ENCODE data around the gene SMC6.

The SMC6 gene

DNA sequence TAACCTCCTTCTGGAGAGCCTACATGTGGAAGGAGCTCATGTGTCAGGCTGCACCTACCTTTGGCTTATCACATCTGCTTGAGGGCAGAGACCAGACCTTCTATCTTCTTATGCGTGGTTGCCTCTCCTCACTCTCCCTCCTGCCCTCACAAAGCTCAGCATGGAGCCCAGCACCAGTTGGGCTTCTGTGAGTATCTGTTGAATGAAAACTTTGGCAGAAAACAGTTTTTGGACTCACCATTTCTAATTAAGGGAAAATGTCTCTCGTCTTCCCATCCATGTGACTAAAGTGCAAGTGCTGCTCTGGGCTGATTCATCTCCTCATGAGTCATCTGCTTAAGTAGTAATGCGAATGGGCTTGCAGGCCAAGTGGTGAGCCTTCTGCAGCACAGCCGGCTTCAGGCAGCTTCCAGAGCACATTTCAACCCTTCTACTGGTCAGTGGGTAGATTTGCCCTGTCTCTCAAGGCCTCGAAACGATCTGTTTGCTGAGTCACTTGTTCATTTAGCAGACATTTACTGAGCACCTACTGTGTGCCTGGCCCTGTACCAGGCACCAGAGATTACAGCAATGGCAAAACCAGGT is 110.5 kb downstream of the SMC6 start:
- no peak for DNase-seq (ENCODE audit: low spot score)

GRCh38 chr2:17640406-17640805 is 113.2 kb downstream of the SMC6 start:
- in situ Hi-C loops (cut with MboI; ENCODE audit: low pct_unique_long_range_greater_than_20kb, low sequenced_read_pairs, unreplicated experiment), result no loop called here
- no peak for DNase-seq (ENCODE audit: low spot score)
- no peak for TF ChIP-seq CTCF (IDR thresholded peaks at IDR 0.05; ENCODE audit: extremely low read depth, insufficient read depth, missing control alignments)

More for the DNA sequence above, 110.5 kb downstream of the SMC6 start:
- TF ChIP-seq CTCF (IDR thresholded peaks at IDR 0.05; ENCODE audit: extremely low read depth, insufficient read depth, missing control alignments), result no peak
- in situ Hi-C loops (cut with MboI; ENCODE audit: low pct_unique_long_range_greater_than_20kb, low sequenced_read_pairs, unreplicated experiment), result no loop called here

GRCh38 chr2:17638196-17638743 is 115.3 kb downstream of the SMC6 start:
- in situ Hi-C loops (cut with MboI; ENCODE audit: low pct_unique_long_range_greater_than_20kb, low sequenced_read_pairs, unreplicated experiment), result no loop called here
- no peak for TF ChIP-seq CTCF (IDR thresholded peaks at IDR 0.05; ENCODE audit: extremely low read depth, insufficient read depth, missing control alignments)
- no peak for DNase-seq (ENCODE audit: low spot score)

- no peak for DNase-seq (ENCODE audit: low spot score)
- no peak for TF ChIP-seq CTCF (IDR thresholded peaks at IDR 0.05; ENCODE audit: extremely low read depth, insufficient read depth, missing control alignments)
- in situ Hi-C loops (cut with MboI; ENCODE audit: low pct_unique_long_range_greater_than_20kb, low sequenced_read_pairs, unreplicated experiment), result no loop called here
These were observed 116.3 kb downstream of the SMC6 start for GRCh38 chr2:17637131-17637906.

DNA sequence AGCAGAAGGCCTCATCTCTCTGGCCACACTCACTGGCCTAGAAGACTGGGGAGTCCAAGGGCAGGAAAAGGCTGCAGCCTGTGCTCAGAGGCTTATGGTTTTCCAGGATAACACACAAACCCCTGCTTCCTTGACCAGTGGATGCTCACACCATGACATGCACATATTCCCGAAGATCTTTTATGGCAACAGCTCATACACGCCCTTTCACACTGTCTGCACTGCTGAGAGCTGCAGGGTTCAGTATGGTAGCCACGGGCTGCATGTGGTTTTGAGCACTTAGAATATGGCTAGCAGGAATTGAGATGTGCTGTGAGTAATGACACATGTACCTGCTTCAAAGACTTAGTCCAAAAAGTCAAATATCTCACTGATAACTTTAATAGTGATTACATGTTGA is 117.4 kb downstream of the SMC6 start:
- TF ChIP-seq CTCF (IDR thresholded peaks at IDR 0.05; ENCODE audit: extremely low read depth, insufficient read depth, missing control alignments), result no peak
- no peak for DNase-seq (ENCODE audit: low spot score)
- in situ Hi-C loops (cut with MboI; ENCODE audit: low pct_unique_long_range_greater_than_20kb, low sequenced_read_pairs, unreplicated experiment), result no loop called here

GRCh38 chr2:17634997-17635396 is 118.6 kb downstream of the SMC6 start:
- no peak for TF ChIP-seq CTCF (IDR thresholded peaks at IDR 0.05; ENCODE audit: extremely low read depth, insufficient read depth, missing control alignments)
- in situ Hi-C loops (cut with MboI; ENCODE audit: low pct_unique_long_range_greater_than_20kb, low sequenced_read_pairs, unreplicated experiment), result no loop called here
- DNase-seq (ENCODE audit: low spot score), result no peak

All from GM13977 (cell line).